Activated CD4-positive, alpha-beta T cell treated with anti-CD3 and anti-CD28 coated beads, Interleukin-2, Interleukin-4, amounts not matched to agents 100 ng/mL and 50 ng/mL, durations not matched to agents 16 hours and 8 hours (primary cell): Measurements from ENCODE around the gene TTLL5.

ENCODE experiments used
- DNase-seq: peaks from one replicate; pipeline ENCODE4 v3.0.0-alpha.2; 2020; ENCODE audit warnings: low spot score

TTLL5 gene

GRCh38 chr14:75871181-75871880 is 210.3 kb downstream of the TTLL5 start:
- no peak for DNase-seq

- peak; percentile 44 for DNase-seq
These were observed 214.9 kb downstream of the TTLL5 start for GRCh38 chr14:75875958-75876357.

DNA sequence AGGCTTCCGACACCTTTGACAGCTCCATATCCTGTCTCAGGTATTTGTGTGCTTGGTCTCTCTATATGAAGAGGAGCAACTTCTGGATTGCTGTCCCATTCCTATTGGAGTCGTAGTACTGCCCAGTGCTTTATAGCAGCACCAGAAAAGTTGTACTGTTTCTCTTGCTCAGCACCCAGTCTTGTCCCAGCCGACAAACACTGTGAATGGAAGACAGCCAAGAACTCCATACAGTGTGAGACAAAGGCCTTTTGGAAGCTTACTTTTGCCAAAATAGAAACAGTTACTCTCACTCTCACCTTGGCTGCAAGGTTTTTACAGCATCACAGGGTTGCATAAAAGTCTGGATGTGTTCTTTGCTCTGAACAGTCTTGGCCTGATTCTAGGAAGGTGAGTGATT is 215.5 kb downstream of the TTLL5 start:
- no peak for DNase-seq

- DNase-seq, result no peak
These were observed 216.2 kb downstream of the TTLL5 start for GRCh38 chr14:75877292-75877691.

DNA sequence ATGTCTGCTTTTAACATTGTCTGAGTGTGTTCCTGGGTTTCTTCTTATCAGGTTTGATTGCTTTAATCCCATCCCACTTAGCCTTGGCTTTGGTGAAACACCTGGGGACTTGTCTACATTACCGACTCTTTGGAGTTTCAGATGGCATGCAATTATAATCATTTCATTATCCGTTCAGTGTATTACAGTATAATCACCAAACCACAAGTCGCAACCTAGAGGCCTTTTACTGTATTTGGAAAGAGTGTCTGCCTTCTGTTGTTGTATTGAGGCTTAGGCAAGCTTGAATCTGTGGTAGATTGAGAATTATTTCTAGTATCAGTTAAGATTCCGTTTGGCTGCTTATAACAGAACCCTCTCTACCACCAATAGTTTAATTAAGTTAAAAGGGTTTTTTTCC is 216.8 kb downstream of the TTLL5 start:
- no peak for DNase-seq

GRCh38 chr14:75879031-75879430 is 218.0 kb downstream of the TTLL5 start:
- DNase-seq, result peak; percentile 72

DNA sequence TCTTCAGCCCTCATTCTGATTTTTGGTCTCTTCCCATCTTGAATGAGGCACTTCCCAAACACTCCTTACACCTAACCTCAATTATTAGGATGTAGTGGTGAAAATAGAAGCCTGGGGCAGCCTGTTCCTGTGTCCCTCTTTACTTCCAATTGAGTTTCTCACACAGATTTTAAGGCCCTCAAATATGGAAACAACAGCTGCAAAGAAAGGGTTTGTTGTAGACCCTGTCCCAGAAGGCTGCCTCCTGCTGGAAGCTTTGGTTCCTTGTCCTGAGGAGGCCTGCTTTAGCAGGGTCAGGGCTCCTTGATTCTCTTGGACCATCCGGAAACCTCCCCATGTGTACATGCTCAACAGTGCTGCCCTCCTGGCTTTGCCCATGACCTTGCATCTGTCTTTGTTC is 219.5 kb downstream of the TTLL5 start:
- DNase-seq, result no peak

GRCh38 chr14:75881994-75882393 is 220.9 kb downstream of the TTLL5 start:
- peak; percentile 27 for DNase-seq

GRCh38 chr14:75884198-75884611 is 223.2 kb downstream of the TTLL5 start:
- no peak for DNase-seq

DNA sequence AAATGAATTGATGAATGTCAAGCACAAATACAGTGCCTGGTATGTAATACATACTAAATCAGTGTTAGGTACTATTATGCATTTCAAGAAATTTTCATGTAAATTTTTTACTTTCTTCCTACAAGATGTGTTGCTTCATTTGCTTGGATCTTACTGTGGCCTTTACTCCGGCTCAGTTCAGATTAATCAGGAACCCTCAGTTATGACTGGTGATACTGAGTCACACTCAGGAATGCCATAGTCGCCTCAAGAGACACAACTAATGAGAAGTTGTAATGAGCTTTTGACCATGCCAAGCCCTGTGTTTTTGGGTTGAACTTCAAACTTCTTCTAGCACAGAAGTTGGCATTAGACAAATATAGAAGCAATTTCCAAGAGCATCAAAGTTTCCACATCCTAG is 224.8 kb downstream of the TTLL5 start:
- DNase-seq, result no peak

- DNase-seq, result no peak
These were observed 225.7 kb downstream of the TTLL5 start for GRCh38 chr14:75886636-75887348.

DNA sequence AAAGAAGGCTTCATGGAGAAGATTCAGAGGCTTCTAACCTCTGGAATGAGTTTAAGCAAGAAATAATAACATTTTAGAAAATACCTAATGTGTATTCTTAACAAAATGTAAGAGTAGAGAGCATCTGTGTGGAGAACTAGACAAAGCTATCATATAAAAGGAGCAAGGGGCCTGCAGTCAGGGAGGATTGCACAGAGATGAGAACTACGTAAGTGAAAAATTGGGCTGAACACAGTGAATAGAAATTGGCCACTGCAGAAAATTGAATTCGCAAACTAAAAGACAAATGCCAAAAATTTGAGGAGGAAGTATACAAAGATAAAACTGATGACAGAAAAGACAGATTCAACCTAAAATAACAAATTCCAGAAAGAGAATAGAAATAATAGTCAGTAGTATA is 227.9 kb downstream of the TTLL5 start:
- DNase-seq, result no peak

GRCh38 chr14:75896341-75896740 is 235.3 kb downstream of the TTLL5 start:
- DNase-seq, result no peak

- DNase-seq, result no peak
These were observed 243.3 kb downstream of the TTLL5 start for GRCh38 chr14:75904311-75904710.

- DNase-seq, result no peak
These were observed 244.3 kb downstream of the TTLL5 start for GRCh38 chr14:75905147-75905904.

DNA sequence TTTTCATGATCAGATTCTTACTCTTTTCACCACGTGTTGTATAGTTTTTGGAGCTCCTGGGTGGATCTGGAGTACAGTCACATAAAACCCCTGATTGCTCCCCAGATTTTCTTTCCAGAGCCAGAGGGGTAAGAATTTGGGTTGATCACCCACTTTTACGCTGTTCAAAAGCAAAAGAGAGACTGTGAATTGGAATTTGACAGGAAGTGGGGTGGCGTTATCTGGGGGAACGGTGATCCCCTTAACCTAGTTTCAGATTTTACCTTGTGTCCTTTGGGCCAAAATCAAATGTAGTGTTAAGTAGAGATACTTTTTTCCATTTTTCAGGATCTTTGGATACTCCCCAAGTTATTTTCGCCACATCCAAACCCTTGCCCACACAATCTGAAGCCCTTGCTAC is 245.2 kb downstream of the TTLL5 start:
- no peak for DNase-seq

DNA sequence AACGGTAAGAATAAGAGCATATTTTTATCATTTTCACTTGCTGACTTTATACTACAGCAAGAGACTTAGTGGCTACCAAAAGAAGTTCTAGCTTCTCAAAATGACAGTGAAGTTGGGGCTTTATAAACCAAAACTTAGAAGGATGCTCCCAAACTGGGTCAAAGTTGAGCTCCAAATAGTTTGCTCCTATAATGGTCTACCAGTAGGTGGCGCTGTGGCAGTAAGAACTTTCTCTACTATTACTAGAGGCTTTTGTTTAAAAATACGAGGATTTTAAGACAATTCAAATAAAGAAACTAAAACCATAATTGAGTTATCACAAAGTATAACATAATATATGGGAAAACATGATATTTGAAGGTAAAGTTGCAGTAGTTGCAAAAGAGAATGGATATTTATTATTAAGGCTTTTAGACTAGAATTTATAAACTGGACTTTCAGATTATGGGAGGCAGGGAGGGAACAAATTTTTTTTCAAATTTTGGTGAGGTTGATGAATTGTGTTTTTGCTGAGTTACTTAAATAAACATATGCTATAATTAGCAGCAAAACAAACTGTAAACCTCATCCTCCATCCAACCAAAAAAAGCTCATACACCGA is 245.7 kb downstream of the TTLL5 start:
- DNase-seq, result peak; percentile 65

DNA sequence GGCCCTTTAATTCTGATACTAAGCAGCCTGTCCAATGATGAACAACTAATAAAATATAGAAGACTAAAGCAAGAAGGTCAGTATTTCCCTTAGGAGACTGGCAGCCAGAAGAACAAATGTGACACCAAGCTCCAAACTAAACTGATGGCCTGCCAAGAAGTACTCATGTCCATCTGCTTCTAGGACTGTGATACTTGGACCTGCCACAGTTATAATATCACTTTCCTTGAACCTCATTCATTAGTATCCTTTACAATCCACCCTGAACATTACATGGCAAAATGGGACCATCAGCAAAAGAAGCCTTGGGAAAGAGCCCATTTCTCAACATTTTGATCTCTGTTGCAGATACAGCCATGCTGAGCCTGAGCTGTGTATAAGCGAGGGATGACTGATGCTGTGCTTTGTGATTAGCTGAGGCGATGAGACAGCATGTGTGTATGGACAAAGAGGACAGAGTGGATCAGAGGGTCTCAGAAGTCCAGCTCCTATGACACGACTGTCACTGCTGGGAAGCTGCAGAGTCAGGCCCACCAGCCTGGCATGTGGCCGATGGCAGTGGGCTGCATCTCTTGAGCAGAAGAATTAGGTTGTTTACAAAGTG is 246.8 kb downstream of the TTLL5 start:
- no peak for DNase-seq

- no peak for DNase-seq
These were observed 248.6 kb downstream of the TTLL5 start for GRCh38 chr14:75909630-75910029.

- no peak for DNase-seq
These were observed 249.0 kb downstream of the TTLL5 start for GRCh38 chr14:75910048-75910447.

DNA sequence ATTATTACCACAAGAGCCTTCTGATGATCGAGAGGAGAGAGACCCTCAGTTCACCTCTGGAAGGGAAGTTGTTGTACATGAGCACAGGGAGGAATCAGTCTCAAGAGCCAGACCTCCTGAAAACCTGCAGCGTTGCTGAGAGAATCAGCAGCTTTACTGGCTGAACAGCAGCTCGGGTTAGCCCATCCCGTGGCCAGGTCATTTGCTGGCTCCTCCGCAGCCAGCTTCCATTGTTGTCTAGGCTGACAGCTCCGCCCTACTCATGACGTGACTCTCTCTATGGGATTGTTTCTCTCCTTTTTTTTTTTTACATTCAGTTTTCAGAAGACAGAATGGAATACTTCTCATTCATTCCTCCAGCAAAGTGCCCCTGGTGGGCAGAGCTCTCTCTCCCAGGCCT is 250.8 kb downstream of the TTLL5 start:
- no peak for DNase-seq

DNA sequence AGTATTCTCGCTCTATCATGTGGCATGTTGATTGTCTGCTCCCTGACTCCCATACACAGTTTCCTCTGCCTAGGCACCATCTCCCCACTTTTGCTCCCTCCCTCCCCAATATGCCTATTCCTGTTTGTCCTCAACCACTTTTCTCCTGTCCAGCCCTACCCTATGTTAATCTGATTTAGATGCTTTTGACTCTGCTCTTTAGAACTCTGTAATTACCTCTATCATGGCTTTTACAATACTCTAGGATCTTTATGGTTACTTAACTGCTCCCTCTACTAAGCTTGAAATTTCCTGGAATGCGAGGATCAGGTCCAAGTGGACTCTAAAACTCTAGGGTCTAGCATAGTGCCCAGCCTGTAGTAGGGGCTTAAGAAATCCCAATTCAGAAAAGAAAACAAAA is 252.1 kb downstream of the TTLL5 start:
- no peak for DNase-seq
